Testis (tissue), 2 donors: ENCODE data around the gene VAX1.

Experiments
- CTCF ChIP-seq, 3 experiments: fragments of 450-650 bp in 2 of 3; fragments of 200-600 bp in 1 of 3; sonication (generic) in 1 of 3; IDR thresholded peaks; one replicate each; pipeline ENCODE4 v1.5.1; 2016 to 2019; ENCODE audit warnings: antibody characterized with exemption in 3 of 3, mild to moderate bottlenecking in 2 of 3, moderate library complexity in 1 of 3
- POLR2A ChIP-seq: fragments of 450-650 bp; IDR thresholded peaks from one replicate; pipeline ENCODE4 v1.6.1; 2017; ENCODE audit warnings: antibody characterized with exemption, mild to moderate bottlenecking, moderate library complexity

DNA sequence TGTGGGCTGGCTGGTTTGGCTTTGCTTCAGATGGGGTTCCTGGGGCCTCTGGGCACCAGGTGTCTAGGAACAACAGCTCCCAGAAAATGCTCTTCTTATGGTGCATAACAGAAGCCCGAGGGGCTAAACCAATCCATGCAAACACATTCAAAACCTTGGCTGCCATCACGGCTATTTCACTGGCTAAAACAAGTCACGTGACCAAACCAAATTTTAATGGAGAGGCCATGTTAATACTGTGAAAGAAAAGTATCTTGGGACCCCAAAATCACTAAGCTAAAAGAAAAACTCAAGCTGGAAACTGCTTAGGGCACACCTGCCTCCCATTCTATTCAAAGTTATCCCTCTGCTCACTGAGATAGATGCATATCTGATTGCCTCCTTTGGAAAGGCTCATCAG, 40.1 kb upstream of the VAX1 start:
- TF ChIP-seq POLR2A: no peak
- no peak for TF ChIP-seq CTCF (IDR thresholded peaks at IDR 0.05)
